Adrenal gland (tissue), 12 donors: Measurements from ENCODE around the gene AGAP1. TPM values are rescaled to one million over a fixed set of nuclear protein-coding genes. Genes with fewer than 3 reads are reported as not detected.

Source experiments
- DNase-seq, 7 donors: peaks; one replicate each; pipeline ENCODE4 v3.0.0-alpha.2; 2019 to 2020
- H3K27ac ChIP-seq, 5 donors: fragments of 200-600 bp; sonication (generic) in 4 of 5; 1 replicate in 3 of 5; 2 replicates in 2 of 5; pipeline versions ENCODE4 v1.5.1 to v1.8.0; 2016 to 2020; ENCODE audit warnings: mild to moderate bottlenecking in 1 of 5
- H3K27me3 ChIP-seq: fragments of 200-600 bp; 2 replicates; pipeline ENCODE4 v1.8.0; 2021
- H3K36me3 ChIP-seq, 2 donors: fragments of 200-600 bp; replicated peaks in 1 of 2; 1 replicate in 1 of 2; 2 replicates in 1 of 2; pipeline versions ENCODE4 v1.5.1 to v1.8.0; 2018 to 2022
- H3K4me1 ChIP-seq, 2 donors: fragments of 200-600 bp; replicated peaks in 1 of 2; 1 replicate in 1 of 2; 2 replicates in 1 of 2; pipeline versions ENCODE4 v1.5.1 to v1.8.0; 2018 to 2021
- H3K4me3 ChIP-seq, 4 donors: fragments of 200-600 bp; sonication (generic) in 3 of 4; one replicate each; pipeline ENCODE4 v1.5.1; 2016 to 2018
- H3K9me3 ChIP-seq, 3 donors: fragments of 200-600 bp; sonication (generic) in 1 of 3; replicated peaks in 1 of 3; 1 replicate in 2 of 3; 2 replicates in 1 of 3; pipeline versions ENCODE4 v1.5.1 to v1.8.0; 2016 to 2021
- CTCF ChIP-seq, 6 experiments: fragments of 450-650 bp in 4 of 6; fragments of 200-600 bp in 2 of 6; sonication (generic) in 1 of 6; IDR thresholded peaks; 1 replicate in 5 of 6; 2 replicates in 1 of 6; pipeline versions ENCODE4 v1.5.1 to v1.8.0; 2016 to 2021; ENCODE audit warnings: antibody characterized with exemption in 6 of 6, mild to moderate bottlenecking in 2 of 6, moderate library complexity in 1 of 6
- POLR2A ChIP-seq, 2 donors: fragments of 450-650 bp; IDR thresholded peaks; one replicate each; pipeline ENCODE4 v1.6.1; 2017; ENCODE audit warnings: antibody characterized with exemption in 2 of 2, mild to moderate bottlenecking in 2 of 2, moderate library complexity in 1 of 2
- whole genome bisulfite sequencing, 4 donors: extraction: QIAGEN DNeasy Blood & Tissue Kit in 2 of 4; methylation state at CpG; one replicate each; pipeline versions ENCODE4 v1.1.5 to v1.1.7; 2013 to 2017; 5-methylcytosine and 5-hydroxymethylcytosine counted together
- intact Hi-C, 2 donors: fragments of 100-400 bp; cut with DNase I; formaldehyde crosslinking; loops; one replicate each; pipeline versions ENCODE4 v1.14.1 to v1.15.0; 2022 to 2023
- polyA plus RNA-seq, 3 donors: library from polyadenylated mRNA; stranded (reverse); fragments of 200-250 nt in 2 of 3; fragments of 350-450 nt in 1 of 3; fragmentation: Illumina TruSeq in 1 of 3; extraction: RNeasy Lipid Tissue Mini Kit (QIAGEN cat#74804) in 1 of 3; gene quantifications; one replicate each; pipeline ENCODE4 v1.2.3, GENCODE V29; 2013 to 2014
- total RNA-seq, 9 donors: library from RNA; depleted of rRNA in 4 of 9; stranded (reverse); fragments of >200 nt in 4 of 9; fragments of 120-200 nt in 1 of 9; fragmentation: NEBNext Ultra II Directional in 1 of 9; extraction: Animal tissue kit (Norgen Biotek cat#: 25700) in 1 of 9; gene quantifications; one replicate each; pipeline versions ENCODE4 v1.1.0 to v1.2.4, GENCODE V29; 2013 to 2023
- donor health status: healthy with polysubstance abuse.
- donor health status: Bipolar disorder and iron deficiency.
- donor health status: DM: yes; HTN: yes; CAD: no.
- donor health status: DM: no; HTN: no; CAD: no.
- donor health status: DM: no; HTN: no; CAD: no.
- donor health status: DM: yes; HTN: yes; CAD: no.

AGAP1 gene
- total and polyA plus RNA-seq, 12 donors: 5.3 to 29.6 (median 17.7) TPM

GRCh38 chr2:235611756-235612155, 117.9 kb downstream of the AGAP1 start:
- no peak for TF ChIP-seq POLR2A (IDR thresholded peaks at IDR 0.05)
- no peak for TF ChIP-seq CTCF (IDR thresholded peaks at IDR 0.05)
- Histone ChIP-seq H3K4me1 (peaks cover 8 to 25% of the 10 kb centered on the region in 2 donors), H3K27ac (no peak overlapping the region), H3K4me3 (no peak overlapping the region), H3K9me3 (no peaks in the 10 kb centered on the region), H3K27me3 (no peaks in the 10 kb centered on the region), H3K36me3 (no peaks in the 10 kb centered on the region)
- 89 to 94% (median 92%) methylated on average over 7 of the region's 7 CpGs for WGBS, 4 donors
- no peak for DNase-seq
- intact Hi-C loops: no loop called here

- Histone ChIP-seq H3K4me3 (no peak overlapping the region), H3K27ac (no peak overlapping the region), H3K36me3 (no peaks in the 10 kb centered on the region), H3K4me1 (peaks cover 8 to 25% of the 10 kb centered on the region in 2 donors), H3K27me3 (no peaks in the 10 kb centered on the region), H3K9me3 (no peaks in the 10 kb centered on the region)
- DNase-seq: no peak
- WGBS, 4 donors: 86 to 94% (median 93%) methylated on average over 14 to 15 of the region's 15 CpGs
- TF ChIP-seq CTCF (IDR thresholded peaks at IDR 0.05) (no peak), POLR2A (IDR thresholded peaks at IDR 0.05) (no peak)
- intact Hi-C loops: no loop called here
These were observed 118.5 kb downstream of the AGAP1 start for GRCh38 chr2:235612181-235612950.

GRCh38 chr2:235613649-235614048, 119.8 kb downstream of the AGAP1 start:
- intact Hi-C loops: no loop called here
- H3K36me3 ChIP-seq: no peaks in the 10 kb centered on the region
- H3K27me3 ChIP-seq: no peaks in the 10 kb centered on the region
- WGBS, 4 donors: 90 to 95% (median 93%) methylated on average over 6 of the region's 6 CpGs
- TF ChIP-seq POLR2A (IDR thresholded peaks at IDR 0.05): no peak
- TF ChIP-seq CTCF (IDR thresholded peaks at IDR 0.05): no peak
- no peak overlapping the region for H3K4me3 ChIP-seq
- no peak overlapping the region for H3K27ac ChIP-seq
- no peaks in the 10 kb centered on the region for H3K9me3 ChIP-seq
- H3K4me1 ChIP-seq: peaks cover 8 to 25% of the 10 kb centered on the region in 2 donors
- DNase-seq: no peak

GRCh38 chr2:235614176-235614860, 120.5 kb downstream of the AGAP1 start:
- H3K27me3 ChIP-seq: no peaks in the 10 kb centered on the region
- 86 to 87% (median 87%) methylated on average over 14 of the region's 14 CpGs for WGBS, 4 donors
- no peak for DNase-seq
- H3K27ac ChIP-seq: no peak overlapping the region
- intact Hi-C loops: no loop called here
- TF ChIP-seq POLR2A (IDR thresholded peaks at IDR 0.05) (no peak), CTCF (IDR thresholded peaks at IDR 0.05) (no peak)
- H3K4me3 ChIP-seq: no peak overlapping the region
- H3K4me1 ChIP-seq: peaks cover 8 to 25% of the 10 kb centered on the region in 2 donors
- no peaks in the 10 kb centered on the region for H3K36me3 ChIP-seq
- no peaks in the 10 kb centered on the region for H3K9me3 ChIP-seq
